ENCODE data around the gene SDHA. TPM values are rescaled to one million over a fixed set of nuclear protein-coding genes. Genes with fewer than 3 reads are reported as not detected.

Gene SDHA
- total RNA-seq, 4 donors from 2014 or later = 59.9 to 70.4 (median 67.8) TPM

- H3K4me3 ChIP-seq (ENCODE audit: low read depth, poor library complexity, severe bottlenecking) = no peak overlapping the region
- 75 to 81% methylated on average over 11 of the region's 11 CpGs for WGBS, 2 donors
- DNase-seq (ENCODE audit: low spot score in 2 of 2) = no peak
- no peak for TF ChIP-seq CTCF (IDR thresholded peaks at IDR 0.05)
- TF ChIP-seq POLR2A (IDR thresholded peaks at IDR 0.05) = no peak
- intact Hi-C loops (cut with DNase I; ENCODE audit: low total_unique reads) = no loop called here
Observed at GRCh38 chr5:176296-176823, 41.8 kb upstream of the SDHA start.

DNA sequence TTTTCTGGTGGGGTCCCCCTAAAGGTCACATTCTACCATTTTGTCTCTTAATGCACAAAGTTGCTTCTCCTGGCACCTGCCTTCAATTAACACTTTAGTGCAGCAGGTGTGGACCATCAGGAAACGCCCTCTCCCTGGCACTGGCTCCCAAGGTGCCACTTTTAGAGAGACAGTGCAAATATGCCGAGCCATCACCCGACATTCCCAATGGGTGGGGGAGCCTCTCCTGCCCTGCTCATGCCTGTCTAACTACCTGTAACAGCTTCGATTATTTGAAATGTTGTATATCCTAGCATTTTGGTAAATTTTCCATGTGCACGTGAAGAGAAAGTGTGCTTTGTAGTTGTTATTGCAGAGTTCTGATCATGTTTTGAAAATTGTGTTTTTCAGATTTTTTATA, 40.0 kb upstream of the SDHA start:
- no peak for TF ChIP-seq POLR2A (IDR thresholded peaks at IDR 0.05)
- TF ChIP-seq CTCF (IDR thresholded peaks at IDR 0.05) = no peak
- H3K4me3 ChIP-seq (ENCODE audit: low read depth, poor library complexity, severe bottlenecking) = no peak overlapping the region
- 63 to 69% methylated on average over 5 of the region's 5 CpGs for WGBS, 2 donors
- no peak for DNase-seq (ENCODE audit: low spot score in 2 of 2)
- intact Hi-C loops (cut with DNase I; ENCODE audit: low total_unique reads) = no loop called here

- no peak for DNase-seq (ENCODE audit: low spot score in 2 of 2)
- TF ChIP-seq CTCF (IDR thresholded peaks at IDR 0.05) (no peak), POLR2A (IDR thresholded peaks at IDR 0.05) (no peak)
- WGBS, 2 donors = 93 to 94% methylated on average over 6 to 9 of the region's 9 CpGs
- intact Hi-C loops (cut with DNase I; ENCODE audit: low total_unique reads) = no loop called here
- H3K4me3 ChIP-seq (ENCODE audit: low read depth, poor library complexity, severe bottlenecking) = no peak overlapping the region
Observed at GRCh38 chr5:179401-179800, 38.7 kb upstream of the SDHA start.

- no peak for TF ChIP-seq CTCF (IDR thresholded peaks at IDR 0.05)
- no peak for TF ChIP-seq POLR2A (IDR thresholded peaks at IDR 0.05)
- 80 to 86% methylated on average over 13 of the region's 13 CpGs for WGBS, 2 donors
- no peak overlapping the region for H3K4me3 ChIP-seq (ENCODE audit: low read depth, poor library complexity, severe bottlenecking)
- DNase-seq (ENCODE audit: low spot score in 2 of 2) = no peak
- intact Hi-C loops (cut with DNase I; ENCODE audit: low total_unique reads) = no loop called here
Observed at GRCh38 chr5:180286-180918, 37.7 kb upstream of the SDHA start.

DNA sequence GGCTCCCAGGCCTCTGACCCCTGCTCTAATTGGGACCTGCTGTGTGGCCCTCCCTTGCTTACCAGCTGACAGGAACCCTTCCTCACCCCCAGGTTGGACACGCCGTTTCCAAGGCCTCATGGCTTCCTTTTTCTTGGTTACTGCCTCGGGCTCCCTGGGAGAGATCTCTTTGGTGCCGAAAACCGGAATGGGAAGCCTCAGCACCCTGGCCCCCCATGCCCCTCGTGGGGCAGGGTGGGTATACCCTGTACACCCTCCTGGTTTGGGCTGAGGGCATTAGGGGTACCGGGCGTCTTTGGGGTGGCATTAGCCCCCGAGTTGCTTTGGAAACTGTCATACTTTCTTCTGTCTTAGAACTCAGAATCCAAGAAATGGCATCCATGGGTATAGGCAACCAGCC, 37.0 kb upstream of the SDHA start:
- 92 to 94% methylated on average over 9 of the region's 9 CpGs for WGBS, 2 donors

More for the DNA sequence above, 37.0 kb upstream of the SDHA start:
- no peak overlapping the region for H3K4me3 ChIP-seq (ENCODE audit: low read depth, poor library complexity, severe bottlenecking)
- intact Hi-C loops (cut with DNase I; ENCODE audit: low total_unique reads) = no loop called here
- DNase-seq (ENCODE audit: low spot score in 2 of 2) = no peak
- TF ChIP-seq POLR2A (IDR thresholded peaks at IDR 0.05) = no peak
- no peak for TF ChIP-seq CTCF (IDR thresholded peaks at IDR 0.05)

Measured in lower leg skin (tissue), 4 donors.